GM12878 (cell line): ENCODE measurements around the gene CCS. TPM values are rescaled to one million over a fixed set of nuclear protein-coding genes. Genes with fewer than 3 reads are reported as not detected.

Source experiments
- BCL11A ChIP-seq: IDR thresholded peaks from 2 replicates; pipeline ENCODE4 v1.6.1; 2011; ENCODE audit warnings: low read depth, low read length
- ESRRA ChIP-seq: IDR thresholded peaks from 2 replicates; pipeline ENCODE4 v1.6.1; 2012; ENCODE audit warnings: mild to moderate bottlenecking, low read length, improper control_type of control experiment
- JUNB ChIP-seq: IDR thresholded peaks from 2 replicates; pipeline ENCODE4 v1.6.1; 2016; ENCODE audit warnings: antibody characterized with exemption, mild to moderate bottlenecking
- LARP7 ChIP-seq: fragments of 450-650 bp; IDR thresholded peaks from 2 replicates; pipeline ENCODE4 v1.6.1; 2017; ENCODE audit warnings: mild to moderate bottlenecking
- NFIC ChIP-seq: IDR thresholded peaks from 2 replicates; pipeline ENCODE4 v1.6.1; 2012; ENCODE audit warnings: low read depth, mild to moderate bottlenecking, inconsistent platforms, low read length, moderate library complexity
- NRF1 ChIP-seq: conservative IDR thresholded peaks from 2 replicates; pipeline ENCODE4 v1.6.1; 2011; ENCODE audit warnings: mild to moderate bottlenecking, low read depth, low read length, improper control_type of control experiment
- POU2F2 ChIP-seq: IDR thresholded peaks from 3 replicates; pipeline ENCODE4 v1.6.1; 2011; ENCODE audit warnings: low read depth, mild to moderate bottlenecking, low read length, borderline replicate concordance
- SPI1 ChIP-seq: IDR thresholded peaks from 2 replicates; pipeline ENCODE4 v1.6.1; 2011; ENCODE audit warnings: low read depth, mild to moderate bottlenecking, low read length, moderate library complexity, borderline replicate concordance; ENCODE audit not compliant: insufficient read depth
- STAT1 ChIP-seq: fragments of 450-650 bp; conservative IDR thresholded peaks from 2 replicates; pipeline ENCODE4 v1.6.1; 2014; ENCODE audit warnings: antibody characterized with exemption, mild to moderate bottlenecking
- TAF1 ChIP-seq: IDR thresholded peaks from 2 replicates; pipeline ENCODE4 v1.6.1; 2011; ENCODE audit warnings: mild to moderate bottlenecking, low read depth, low read length, borderline replicate concordance
- TARDBP ChIP-seq: IDR thresholded peaks from 2 replicates; pipeline ENCODE4 v1.6.1; 2016; ENCODE audit warnings: borderline replicate concordance
- YBX1 ChIP-seq: fragments of 450-650 bp; IDR thresholded peaks from 2 replicates; pipeline ENCODE4 v1.6.1; 2016; ENCODE audit warnings: antibody characterized with exemption
- ZBED1 ChIP-seq: IDR thresholded peaks from 2 replicates; pipeline ENCODE4 v1.6.1; 2016; ENCODE audit warnings: borderline replicate concordance
- ZBTB11 ChIP-seq: fragments of 450-650 bp; formaldehyde crosslinking; IDR thresholded peaks from 2 replicates; pipeline ENCODE4 v1.5.0; 2022; ENCODE audit warnings: mild to moderate bottlenecking, missing genetic modification characterization
- polyA plus RNA-seq, 11 experiments: library from polyadenylated mRNA; depleted of rRNA in 4 of 11; unstranded in 6 of 11; stranded (reverse) in 5 of 11; fragments of >200 nt; fragmentation: Nextera tagmentation in 4 of 11; fragmentation: Illumina TruSeq in 1 of 11; extraction: Ambion mirVana in 4 of 11; extraction: Trizol in 1 of 11; gene quantifications; 1 replicate in 1 of 11; 2 replicates in 10 of 11; pipeline versions ENCODE4 v1.2.1 to v1.2.3, GENCODE V29; 2011 to 2016; ENCODE audit warnings: inconsistent platforms in 2 of 11, missing spikeins in 2 of 11, low read depth in 1 of 11
- total RNA-seq, 4 experiments: library from RNA; depleted of rRNA in 3 of 4; stranded (reverse); fragments of >200 nt in 3 of 4; fragmentation: Illumina TruSeq in 1 of 4; extraction: Trizol in 1 of 4; gene quantifications; 2 replicates each; pipeline versions ENCODE4 v1.2.1 to v1.2.3, GENCODE V29; 2013 to 2021
- TF ChIP-seq, protein P1 (sequence below): IDR thresholded peaks from 2 replicates; pipeline ENCODE4 v1.6.1; 2011; ENCODE audit warnings: mild to moderate bottlenecking, low read depth, low read length, moderate library complexity; ENCODE audit not compliant: insufficient replicate concordance
- TF ChIP-seq, protein P2 (sequence below): fragments of 450-650 bp; IDR thresholded peaks from 2 replicates; pipeline ENCODE4 v1.6.1; 2017; ENCODE audit warnings: mild to moderate bottlenecking, low read depth, inconsistent platforms; ENCODE audit not compliant: poor library complexity, severe bottlenecking
- TF ChIP-seq, protein P3 (sequence below): fragments of 450-650 bp; IDR thresholded peaks from 2 replicates; pipeline ENCODE4 v1.6.1; 2018; ENCODE audit warnings: mild to moderate bottlenecking, low read depth, moderate library complexity; ENCODE audit not compliant: partially characterized antibody
- TF ChIP-seq, protein P4 (sequence below): IDR thresholded peaks from 2 replicates; pipeline ENCODE4 v1.6.1; 2012; ENCODE audit warnings: low read length, inconsistent platforms

The CCS gene
- total and polyA plus RNA-seq, 10 of the 15 experiments (the other 5 are each of a cell fraction or from before 2014, with no cell fraction given) = 1.5 to 44.2 (median 30.6) TPM

DNA sequence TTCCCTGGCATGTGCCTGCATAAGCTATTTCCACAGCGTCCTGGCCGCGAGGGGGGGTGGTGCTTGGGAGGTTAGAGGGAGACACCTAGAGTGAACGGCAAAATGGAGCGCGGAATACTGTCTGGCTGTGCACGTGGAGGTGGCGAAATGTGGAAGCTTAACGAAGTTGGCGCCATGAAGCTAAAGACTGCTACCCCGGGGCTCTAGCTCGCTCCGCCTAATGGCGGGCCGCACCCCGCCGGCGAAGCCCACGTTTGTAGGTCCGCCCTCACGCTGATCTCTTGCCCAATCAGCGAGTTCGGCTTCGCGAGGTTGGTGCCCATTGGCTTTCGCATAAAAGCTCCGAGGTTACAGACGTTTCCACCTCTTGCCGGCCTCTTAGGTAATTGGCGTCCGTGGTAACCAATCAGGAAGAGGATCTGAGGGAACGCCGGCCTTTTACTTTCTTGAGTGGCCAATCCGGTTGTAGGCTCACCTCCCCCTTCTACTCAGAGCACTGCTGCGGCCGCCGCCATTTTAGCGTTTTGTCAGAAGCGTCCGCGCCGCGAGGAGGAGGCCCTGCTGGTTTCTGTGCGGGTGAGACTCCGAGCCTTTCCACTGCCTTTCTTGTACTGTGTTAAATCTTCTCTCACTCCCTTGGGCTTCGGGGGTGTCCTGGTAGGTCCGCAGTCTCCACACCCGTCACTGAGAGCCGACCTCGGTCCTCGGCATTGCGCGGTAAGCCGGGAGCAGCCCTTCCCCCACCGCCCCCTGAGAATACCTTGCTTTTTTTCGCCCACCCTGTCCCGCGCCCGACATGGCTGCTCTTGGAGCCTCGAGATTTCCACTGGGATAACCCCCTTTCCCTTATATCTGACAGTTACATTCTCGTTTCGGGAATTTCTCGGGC is 45.4 kb downstream of the CCS start, which contains the start of gene RBM4 (continued):
- TF ChIP-seq ZBTB11 (CRISPR knock-in tag) = no peak
- TF ChIP-seq POU2F2 = peak; percentile 84; the same call in 2 of the 3 replicates
- 0 out of 2 replicates have a peak, but pooled peaks have one; percentile 36 for TF ChIP-seq STAT1
- no peak for TF ChIP-seq YBX1
- TF ChIP-seq, protein P1, sequence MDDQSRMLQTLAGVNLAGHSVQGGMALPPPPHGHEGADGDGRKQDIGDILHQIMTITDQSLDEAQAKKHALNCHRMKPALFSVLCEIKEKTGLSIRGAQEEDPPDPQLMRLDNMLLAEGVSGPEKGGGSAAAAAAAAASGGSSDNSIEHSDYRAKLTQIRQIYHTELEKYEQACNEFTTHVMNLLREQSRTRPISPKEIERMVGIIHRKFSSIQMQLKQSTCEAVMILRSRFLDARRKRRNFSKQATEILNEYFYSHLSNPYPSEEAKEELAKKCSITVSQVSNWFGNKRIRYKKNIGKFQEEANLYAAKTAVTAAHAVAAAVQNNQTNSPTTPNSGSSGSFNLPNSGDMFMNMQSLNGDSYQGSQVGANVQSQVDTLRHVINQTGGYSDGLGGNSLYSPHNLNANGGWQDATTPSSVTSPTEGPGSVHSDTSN = peak; percentile 97
- TF ChIP-seq NRF1 = no peak
- TF ChIP-seq BCL11A = no peak
- TF ChIP-seq JUNB = no peak
- TF ChIP-seq, protein P2, sequence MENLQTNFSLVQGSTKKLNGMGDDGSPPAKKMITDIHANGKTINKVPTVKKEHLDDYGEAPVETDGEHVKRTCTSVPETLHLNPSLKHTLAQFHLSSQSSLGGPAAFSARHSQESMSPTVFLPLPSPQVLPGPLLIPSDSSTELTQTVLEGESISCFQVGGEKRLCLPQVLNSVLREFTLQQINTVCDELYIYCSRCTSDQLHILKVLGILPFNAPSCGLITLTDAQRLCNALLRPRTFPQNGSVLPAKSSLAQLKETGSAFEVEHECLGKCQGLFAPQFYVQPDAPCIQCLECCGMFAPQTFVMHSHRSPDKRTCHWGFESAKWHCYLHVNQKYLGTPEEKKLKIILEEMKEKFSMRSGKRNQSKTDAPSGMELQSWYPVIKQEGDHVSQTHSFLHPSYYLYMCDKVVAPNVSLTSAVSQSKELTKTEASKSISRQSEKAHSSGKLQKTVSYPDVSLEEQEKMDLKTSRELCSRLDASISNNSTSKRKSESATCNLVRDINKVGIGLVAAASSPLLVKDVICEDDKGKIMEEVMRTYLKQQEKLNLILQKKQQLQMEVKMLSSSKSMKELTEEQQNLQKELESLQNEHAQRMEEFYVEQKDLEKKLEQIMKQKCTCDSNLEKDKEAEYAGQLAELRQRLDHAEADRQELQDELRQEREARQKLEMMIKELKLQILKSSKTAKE = peak; percentile 79
- no peak for TF ChIP-seq SPI1
- TF ChIP-seq, protein P3, sequence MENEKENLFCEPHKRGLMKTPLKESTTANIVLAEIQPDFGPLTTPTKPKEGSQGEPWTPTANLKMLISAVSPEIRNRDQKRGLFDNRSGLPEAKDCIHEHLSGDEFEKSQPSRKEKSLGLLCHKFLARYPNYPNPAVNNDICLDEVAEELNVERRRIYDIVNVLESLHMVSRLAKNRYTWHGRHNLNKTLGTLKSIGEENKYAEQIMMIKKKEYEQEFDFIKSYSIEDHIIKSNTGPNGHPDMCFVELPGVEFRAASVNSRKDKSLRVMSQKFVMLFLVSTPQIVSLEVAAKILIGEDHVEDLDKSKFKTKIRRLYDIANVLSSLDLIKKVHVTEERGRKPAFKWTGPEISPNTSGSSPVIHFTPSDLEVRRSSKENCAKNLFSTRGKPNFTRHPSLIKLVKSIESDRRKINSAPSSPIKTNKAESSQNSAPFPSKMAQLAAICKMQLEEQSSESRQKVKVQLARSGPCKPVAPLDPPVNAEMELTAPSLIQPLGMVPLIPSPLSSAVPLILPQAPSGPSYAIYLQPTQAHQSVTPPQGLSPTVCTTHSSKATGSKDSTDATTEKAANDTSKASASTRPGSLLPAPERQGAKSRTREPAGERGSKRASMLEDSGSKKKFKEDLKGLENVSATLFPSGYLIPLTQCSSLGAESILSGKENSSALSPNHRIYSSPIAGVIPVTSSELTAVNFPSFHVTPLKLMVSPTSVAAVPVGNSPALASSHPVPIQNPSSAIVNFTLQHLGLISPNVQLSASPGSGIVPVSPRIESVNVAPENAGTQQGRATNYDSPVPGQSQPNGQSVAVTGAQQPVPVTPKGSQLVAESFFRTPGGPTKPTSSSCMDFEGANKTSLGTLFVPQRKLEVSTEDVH = peak; percentile 22
- TF ChIP-seq ESRRA = no peak
- peak; percentile 35; the same call in 1 of the 2 replicates for TF ChIP-seq NFIC
- TF ChIP-seq, protein P4, sequence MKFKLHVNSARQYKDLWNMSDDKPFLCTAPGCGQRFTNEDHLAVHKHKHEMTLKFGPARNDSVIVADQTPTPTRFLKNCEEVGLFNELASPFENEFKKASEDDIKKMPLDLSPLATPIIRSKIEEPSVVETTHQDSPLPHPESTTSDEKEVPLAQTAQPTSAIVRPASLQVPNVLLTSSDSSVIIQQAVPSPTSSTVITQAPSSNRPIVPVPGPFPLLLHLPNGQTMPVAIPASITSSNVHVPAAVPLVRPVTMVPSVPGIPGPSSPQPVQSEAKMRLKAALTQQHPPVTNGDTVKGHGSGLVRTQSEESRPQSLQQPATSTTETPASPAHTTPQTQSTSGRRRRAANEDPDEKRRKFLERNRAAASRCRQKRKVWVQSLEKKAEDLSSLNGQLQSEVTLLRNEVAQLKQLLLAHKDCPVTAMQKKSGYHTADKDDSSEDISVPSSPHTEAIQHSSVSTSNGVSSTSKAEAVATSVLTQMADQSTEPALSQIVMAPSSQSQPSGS = peak; percentile 37; the same call in 1 of the 2 replicates
- no peak; the same call in 1 of the 2 replicates for TF ChIP-seq ZBED1
- peak; percentile 59 for TF ChIP-seq LARP7
- TF ChIP-seq TARDBP = no peak
- TF ChIP-seq TAF1 = peak; percentile 88
